HCT116 (cell line): ENCODE data around the gene TBCD. TPM values are rescaled to one million over a fixed set of nuclear protein-coding genes. Genes with fewer than 3 reads are reported as not detected.

ENCODE experiments used
- ATAC-seq: fragments of 200-7000 bp; cut with Tn5 transposase; 2 replicates; pipeline ENCODE4 v1.9.1; 2020; ENCODE audit warnings: mild to moderate bottlenecking, moderate library complexity
- BruUV-seq: library from RNA; stranded (reverse); fragments of 400-500 nt; replicated peaks from 2 replicates; lab custom pipeline; 2021; lab: Mats Ljungman, UMichigan
- CTCF ChIA-PET: fragments of 300-600 bp; sonication (Branson Sonifier 250); formaldehyde crosslinking; loops from one replicate; lab custom pipeline; 2021; ENCODE audit warnings: antibody characterized with exemption; lab: Charles Lee
- POLR2A ChIA-PET: fragments of 300-600, 350-600 bp; sonication (Branson Sonifier 250); formaldehyde crosslinking; loops from one replicate; lab custom pipeline; 2021; ENCODE audit warnings: antibody characterized with exemption; lab: Charles Lee
- RAD21 ChIA-PET, 2 experiments: fragments of 300-600 bp; sonication (Branson Sonifier 250); formaldehyde crosslinking; loops; one replicate each; lab custom pipeline; 2023; ENCODE audit warnings: low total read pairs in 2 of 2; ENCODE audit not compliant: uncharacterized antibody in 2 of 2, unreplicated experiment in 2 of 2, low non-redundant PET in 1 of 2; lab: Charles Lee
- DNase-seq: peaks from one replicate; pipeline ENCODE4 v3.0.0-alpha.2; 2010; ENCODE audit warnings: low read depth, low spot score
- H2AFZ ChIP-seq: fragments of 200-600 bp; shearing (Covaris generic), sonication (generic); 2 replicates; pipeline ENCODE4 v1.6.1; 2017; ENCODE audit warnings: low read depth, mixed run types, mixed read lengths, antibody characterized with exemption, low read length; ENCODE audit not compliant: poor library complexity, severe bottlenecking
- H3K27ac ChIP-seq: 2 replicates; pipeline ENCODE4 v1.5.1; 2012; ENCODE audit warnings: low read depth, low read length
- H3K27me3 ChIP-seq: fragments of 200-600 bp; sonication (generic); 2 replicates; pipeline ENCODE4 v1.6.1; 2016; ENCODE audit warnings: mixed run types, low read length, mixed read lengths; ENCODE audit not compliant: insufficient read depth
- H3K36me3 ChIP-seq, 2 experiments: fragments of 200-500 bp in 1 of 2; fragments of 200-600 bp in 1 of 2; sonication (Bioruptor generic) in 1 of 2; sonication (generic) in 1 of 2; 2 replicates each; pipeline versions ENCODE4 v1.5.1 to v1.6.1; 2014 to 2016; ENCODE audit warnings: low read length in 2 of 2, inconsistent platforms in 1 of 2, mixed read lengths in 1 of 2, mixed run types in 1 of 2; ENCODE audit not compliant: insufficient read depth in 2 of 2, control insufficient read depth in 1 of 2
- H3K4me1 ChIP-seq, 2 experiments: fragments of 200-600 bp in 1 of 2; sonication (generic) in 1 of 2; 2 replicates each; pipeline versions ENCODE4 v1.5.1 to v1.6.1; 2012 to 2017; ENCODE audit warnings: low read length in 2 of 2, inconsistent platforms in 1 of 2, mild to moderate bottlenecking in 1 of 2, mixed read lengths in 1 of 2, mixed run types in 1 of 2, moderate library complexity in 1 of 2; ENCODE audit not compliant: insufficient read depth in 2 of 2, control insufficient read depth in 1 of 2
- H3K4me2 ChIP-seq: fragments of 200-600 bp; sonication (generic); 2 replicates; pipeline ENCODE4 v1.6.1; 2017; ENCODE audit warnings: mixed run types, low read length, mixed read lengths
- H3K4me3 ChIP-seq, 2 experiments: fragments of 200-600 bp in 1 of 2; sonication (generic) in 1 of 2; replicated peaks in 1 of 2; 2 replicates each; pipeline ENCODE4 v1.5.1; 2011 to 2016; ENCODE audit warnings: low read length in 2 of 2, control low read depth in 1 of 2, low read depth in 1 of 2, mild to moderate bottlenecking in 1 of 2, mixed read lengths in 1 of 2, mixed run types in 1 of 2
- H3K79me2 ChIP-seq: fragments of 200-600 bp; sonication (generic); 2 replicates; pipeline ENCODE4 v1.6.1; 2017; ENCODE audit warnings: mild to moderate bottlenecking, mixed run types, low read length, moderate library complexity, mixed read lengths; ENCODE audit not compliant: insufficient read depth
- H3K9ac ChIP-seq: fragments of 200-600 bp; sonication (generic); 2 replicates; pipeline ENCODE4 v1.6.1; 2016; ENCODE audit warnings: low read length, mixed read lengths
- H3K9me2 ChIP-seq: fragments of 200-600 bp; sonication (generic), shearing (Covaris generic); 2 replicates; pipeline ENCODE4 v1.6.1; 2017; ENCODE audit warnings: mixed run types, mild to moderate bottlenecking, moderate library complexity; ENCODE audit not compliant: insufficient read depth
- H3K9me3 ChIP-seq, 2 experiments: fragments of 200-500 bp in 1 of 2; fragments of 200-600 bp in 1 of 2; sonication (Bioruptor generic) in 1 of 2; sonication (generic) in 1 of 2; 2 replicates each; pipeline ENCODE4 v1.6.1; 2014 to 2017; ENCODE audit warnings: low read length in 2 of 2, mixed read lengths in 2 of 2, inconsistent platforms in 1 of 2, low read depth in 1 of 2, mild to moderate bottlenecking in 1 of 2, mixed run types in 1 of 2, moderate library complexity in 1 of 2; ENCODE audit not compliant: control insufficient read depth in 1 of 2, insufficient read depth in 1 of 2
- H4K20me1 ChIP-seq: fragments of 200-600 bp; sonication (generic), shearing (Covaris generic); 2 replicates; pipeline ENCODE4 v1.6.1; 2017; ENCODE audit warnings: mixed run types, mild to moderate bottlenecking, moderate library complexity; ENCODE audit not compliant: insufficient read depth
- CBX3 ChIP-seq: IDR thresholded peaks from 2 replicates; pipeline ENCODE4 v1.6.1; 2012; ENCODE audit warnings: low read depth
- CEBPB ChIP-seq: IDR thresholded peaks from 2 replicates; pipeline ENCODE4 v1.6.1; 2012; ENCODE audit warnings: low read depth
- EZH2 ChIP-seq: fragments of 200-600 bp; sonication (generic); IDR thresholded peaks from 2 replicates; pipeline ENCODE4 v1.6.1; 2017; ENCODE audit warnings: antibody characterized with exemption, mixed run types
- JUND ChIP-seq: IDR thresholded peaks from 2 replicates; pipeline ENCODE4 v1.6.1; 2012
- MAX ChIP-seq: IDR thresholded peaks from 2 replicates; pipeline ENCODE4 v1.6.1; 2012
- POLR2A ChIP-seq: IDR thresholded peaks from 2 replicates; pipeline ENCODE4 v1.7.0; 2011; ENCODE audit warnings: borderline replicate concordance; ENCODE audit not compliant: insufficient read depth, insufficient read length; ENCODE audit errors: extremely low read depth
- RAD21 ChIP-seq: IDR thresholded peaks from 2 replicates; pipeline ENCODE4 v1.6.1; 2012; ENCODE audit warnings: low read depth, mild to moderate bottlenecking
- SP1 ChIP-seq: IDR thresholded peaks from 2 replicates; pipeline ENCODE4 v1.6.1; 2012; ENCODE audit warnings: low read depth
- TCF7L2 ChIP-seq: IDR thresholded peaks from 2 replicates; pipeline ENCODE4 v1.7.0; 2011; ENCODE audit warnings: borderline replicate concordance, inconsistent platforms; ENCODE audit not compliant: insufficient read depth, insufficient read length; ENCODE audit errors: extremely low read depth
- intact Hi-C: fragments of 100-400 bp; cut with micrococcal nuclease; formaldehyde crosslinking; loops from 2 replicates; pipeline ENCODE4 v1.10.0; 2022
- total RNA-seq: library from RNA; stranded (reverse); gene quantifications from one replicate; pipeline ENCODE4 v1.2.1, GENCODE V29; 2021; ENCODE audit not compliant: unreplicated experiment
- TF ChIP-seq, protein P1 (sequence below): IDR thresholded peaks from 2 replicates; pipeline ENCODE4 v1.6.1; 2012; ENCODE audit warnings: low read depth

Gene TBCD
- total RNA-seq, 1 experiment from 2014 or later: 152 TPM

DNA sequence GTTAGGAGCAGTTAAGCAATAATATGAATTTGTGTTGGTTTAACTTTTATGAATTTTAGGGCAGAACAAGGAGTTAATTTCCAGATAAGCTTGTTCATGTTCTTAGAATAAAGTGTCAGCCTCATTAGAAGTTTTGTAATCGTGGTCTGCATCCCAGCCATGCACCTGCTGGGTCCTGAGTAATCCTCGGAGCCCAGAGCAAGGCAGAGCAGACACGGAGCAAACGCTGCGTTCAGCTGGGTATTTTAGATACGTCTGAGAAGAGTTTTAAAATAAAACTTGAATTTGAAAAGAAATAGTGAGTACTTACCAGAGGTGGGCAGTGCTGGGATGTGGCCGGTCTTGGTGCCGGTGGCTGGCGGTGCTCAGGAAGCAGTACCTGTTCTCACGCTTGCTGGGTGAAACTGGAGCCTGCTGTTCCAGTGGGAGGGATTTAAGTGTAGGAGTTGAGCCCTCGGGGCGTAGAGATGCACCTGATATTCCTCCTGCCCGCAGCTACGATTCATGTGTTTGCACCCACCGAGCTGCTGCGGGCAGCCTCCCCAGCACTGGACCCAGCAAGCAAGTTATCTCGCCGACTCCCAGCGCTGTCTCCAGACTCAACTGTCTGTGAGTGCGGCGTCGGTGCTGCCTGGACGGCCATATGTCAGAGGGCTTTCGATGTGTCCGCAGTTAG is 87.9 kb downstream of the TBCD start, which contains the start of gene ZNF750:
ZNF750 (minus strand) TSS at position 406 of the 676 bp plus-strand sequence. CDS start 7,568 bp downstream, outside the sequence.
- 0 out of 2 replicates have a peak, but pooled peaks have one; percentile 20 for ATAC-seq
- Histone ChIP-seq H3K4me3 (no peak within 1 kb of the TSS), H3K9ac (no peak within 1 kb of the TSS), H3K4me2 (no peak within 1 kb of the TSS), H3K79me2 (no peaks in the 10 kb centered on the region), H3K27ac (no peak within 1 kb of the TSS), H3K36me3 (no peaks in the 10 kb centered on the region), H3K27me3 (no peaks in the 10 kb centered on the region), H4K20me1 (no peaks in the 10 kb centered on the region), H2AFZ (no peak within 1 kb of the TSS), H3K4me1 (no peaks in the 10 kb centered on the region), H3K9me2 (no peaks in the 10 kb centered on the region), H3K9me3 (no peaks in the 10 kb centered on the region)
- CTCF ChIA-PET: no interaction called here
- no peak for DNase-seq
- RAD21 ChIA-PET: no interaction called here
- TF ChIP-seq RAD21 (no peak), EZH2 (no peak), MAX (no peak), CBX3 (no peak), POLR2A (no peak), SP1 (no peak), JUND (no peak), TCF7L2 (no peak), CEBPB (no peak)
- TF ChIP-seq, protein P1, sequence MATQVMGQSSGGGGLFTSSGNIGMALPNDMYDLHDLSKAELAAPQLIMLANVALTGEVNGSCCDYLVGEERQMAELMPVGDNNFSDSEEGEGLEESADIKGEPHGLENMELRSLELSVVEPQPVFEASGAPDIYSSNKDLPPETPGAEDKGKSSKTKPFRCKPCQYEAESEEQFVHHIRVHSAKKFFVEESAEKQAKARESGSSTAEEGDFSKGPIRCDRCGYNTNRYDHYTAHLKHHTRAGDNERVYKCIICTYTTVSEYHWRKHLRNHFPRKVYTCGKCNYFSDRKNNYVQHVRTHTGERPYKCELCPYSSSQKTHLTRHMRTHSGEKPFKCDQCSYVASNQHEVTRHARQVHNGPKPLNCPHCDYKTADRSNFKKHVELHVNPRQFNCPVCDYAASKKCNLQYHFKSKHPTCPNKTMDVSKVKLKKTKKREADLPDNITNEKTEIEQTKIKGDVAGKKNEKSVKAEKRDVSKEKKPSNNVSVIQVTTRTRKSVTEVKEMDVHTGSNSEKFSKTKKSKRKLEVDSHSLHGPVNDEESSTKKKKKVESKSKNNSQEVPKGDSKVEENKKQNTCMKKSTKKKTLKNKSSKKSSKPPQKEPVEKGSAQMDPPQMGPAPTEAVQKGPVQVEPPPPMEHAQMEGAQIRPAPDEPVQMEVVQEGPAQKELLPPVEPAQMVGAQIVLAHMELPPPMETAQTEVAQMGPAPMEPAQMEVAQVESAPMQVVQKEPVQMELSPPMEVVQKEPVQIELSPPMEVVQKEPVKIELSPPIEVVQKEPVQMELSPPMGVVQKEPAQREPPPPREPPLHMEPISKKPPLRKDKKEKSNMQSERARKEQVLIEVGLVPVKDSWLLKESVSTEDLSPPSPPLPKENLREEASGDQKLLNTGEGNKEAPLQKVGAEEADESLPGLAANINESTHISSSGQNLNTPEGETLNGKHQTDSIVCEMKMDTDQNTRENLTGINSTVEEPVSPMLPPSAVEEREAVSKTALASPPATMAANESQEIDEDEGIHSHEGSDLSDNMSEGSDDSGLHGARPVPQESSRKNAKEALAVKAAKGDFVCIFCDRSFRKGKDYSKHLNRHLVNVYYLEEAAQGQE: no peak
- intact Hi-C loops: no loop called here
- POLR2A ChIA-PET: no interaction called here
- no TSS peak for BruUV-seq
